Measurements from ENCODE around the gene BRD3. TPM values are rescaled to one million over a fixed set of nuclear protein-coding genes. Genes with fewer than 3 reads are reported as not detected.
A peak's percentile ranks its signal among the peaks of the same experiment; 100 is the strongest.
"Not testable (repeated sequence)": the region's sequence is repeated elsewhere in the genome, so short reads cannot be mapped to it uniquely, and the experiment has no call there.

Gene BRD3
- 35.7 TPM for polyA plus RNA-seq

GRCh38 chr9:134067904-134068743 lies at the start of gene BRD3:
TSS of gene BRD3 (minus strand) at chr9:134068026. CDS start at chr9:134053477, 14,549 bp downstream.
- peak within 1 kb of the TSS; percentile 88 to 96 (median 94) for H3K4me3 Mint-ChIP-seq
- H3K36me3 Mint-ChIP-seq = no peaks in the 10 kb centered on the region
- peaks cover 17 to 20% (median 18%) of the 10 kb centered on the region in 3 donors for H3K4me1 Mint-ChIP-seq
- peak within 1 kb of the TSS; percentile 93 to 94 (median 93) for H3K27ac Mint-ChIP-seq
- H3K9me3 Mint-ChIP-seq = no peaks in the 10 kb centered on the region
- peaks cover 5% of the 10 kb centered on the region for H3K27me3 Mint-ChIP-seq

DNA sequence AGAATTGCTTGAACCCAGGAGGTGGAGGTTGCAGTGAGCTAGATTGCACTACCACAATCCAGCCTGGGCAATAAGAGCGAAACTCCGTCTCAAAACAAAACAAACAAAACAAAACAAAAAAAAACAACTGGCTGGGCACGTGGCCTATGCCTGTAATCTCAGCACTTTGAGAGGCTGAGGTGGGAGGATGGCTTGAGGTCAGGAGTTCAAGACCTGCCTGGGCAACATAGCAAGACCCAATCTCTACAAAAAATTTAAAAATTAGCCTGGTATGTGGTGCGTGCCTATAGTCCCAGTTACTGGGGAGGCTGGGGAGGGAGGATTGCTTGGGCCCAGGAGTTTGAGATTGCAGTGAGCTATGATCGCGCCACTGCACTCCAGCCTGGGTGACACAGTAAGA lies 44.7 kb upstream of the BRD3 start:
- Mint-ChIP-seq H3K4me3 (no peak overlapping the region), H3K27me3 (peaks cover 10% of the 10 kb centered on the region), H3K36me3 (no peaks in the 10 kb centered on the region), H3K9me3 (peaks cover 0 to 2% (median 0%) of the 10 kb centered on the region in 3 donors), H3K4me1 (no peaks in the 10 kb centered on the region), H3K27ac (no peak overlapping the region)

GRCh38 chr9:134111064-134111463 lies 43.2 kb upstream of the BRD3 start:
- H3K27ac Mint-ChIP-seq = no peak overlapping the region
- peaks cover 10% of the 10 kb centered on the region for H3K27me3 Mint-ChIP-seq
- H3K36me3 Mint-ChIP-seq = no peaks in the 10 kb centered on the region
- H3K9me3 Mint-ChIP-seq = peaks cover 0 to 2% (median 0%) of the 10 kb centered on the region in 3 donors
- no peak overlapping the region for H3K4me3 Mint-ChIP-seq
- H3K4me1 Mint-ChIP-seq = no peaks in the 10 kb centered on the region

DNA sequence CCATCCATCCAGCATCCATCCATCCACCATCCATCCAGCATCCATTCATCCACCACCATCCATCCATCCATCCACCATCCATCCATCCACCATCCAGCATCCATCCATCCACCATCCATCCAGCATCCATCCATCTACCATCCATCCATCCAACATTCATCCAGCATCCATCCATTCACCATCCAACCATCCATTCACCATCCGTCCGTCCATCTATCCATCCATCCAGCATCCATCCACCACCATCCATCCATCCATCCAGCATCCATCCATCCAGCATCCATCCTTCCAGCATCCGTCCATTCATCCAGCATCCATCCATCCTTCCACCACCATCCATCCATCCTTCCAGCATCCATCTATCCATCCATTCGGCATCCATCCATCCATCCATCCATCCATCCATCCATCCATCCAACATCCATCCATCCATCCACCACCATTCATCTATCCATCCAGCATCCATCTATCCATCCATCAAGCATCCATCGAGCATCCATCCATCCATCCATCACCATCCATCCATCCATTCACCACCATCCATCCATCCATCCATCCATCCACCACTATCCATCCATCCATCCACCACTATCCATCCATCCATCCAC lies 35.7 kb upstream of the BRD3 start:
- H3K9me3 Mint-ChIP-seq = peaks cover 0 to 3% (median 0%) of the 10 kb centered on the region in 3 donors

GRCh38 chr9:134101623-134102149 lies 33.9 kb upstream of the BRD3 start:
- H3K36me3 Mint-ChIP-seq = no peaks in the 10 kb centered on the region
- no peak overlapping the region for H3K4me3 Mint-ChIP-seq
- H3K27ac Mint-ChIP-seq = no peak overlapping the region
- H3K27me3 Mint-ChIP-seq = peaks cover 10% of the 10 kb centered on the region
- peaks cover 0 to 3% (median 0%) of the 10 kb centered on the region in 3 donors for H3K9me3 Mint-ChIP-seq
- H3K4me1 Mint-ChIP-seq = peaks cover 0 to 5% (median 0%) of the 10 kb centered on the region in 3 donors

More for the DNA sequence above, 35.7 kb upstream of the BRD3 start:
- H3K4me1 Mint-ChIP-seq = peaks cover 0 to 5% (median 0%) of the 10 kb centered on the region in 3 donors
- no peaks in the 10 kb centered on the region for H3K36me3 Mint-ChIP-seq
- no peak overlapping the region for H3K27ac Mint-ChIP-seq
- H3K27me3 Mint-ChIP-seq = peaks cover 11% of the 10 kb centered on the region
- no peak overlapping the region for H3K4me3 Mint-ChIP-seq

GRCh38 chr9:134101133-134101532 lies 33.3 kb upstream of the BRD3 start:
- peaks cover 10% of the 10 kb centered on the region for H3K27me3 Mint-ChIP-seq
- H3K36me3 Mint-ChIP-seq, H3K9me3 Mint-ChIP-seq, H3K4me1 Mint-ChIP-seq, H3K27ac Mint-ChIP-seq: not testable (repeated sequence)
- peak overlapping the region in 1 of 4 donors; percentile 52 for H3K4me3 Mint-ChIP-seq

- Mint-ChIP-seq H3K27ac (no peak overlapping the region), H3K36me3 (no peaks in the 10 kb centered on the region), H3K4me1 (peaks cover 0 to 5% (median 0%) of the 10 kb centered on the region in 3 donors), H3K9me3 (peaks cover 0 to 3% (median 0%) of the 10 kb centered on the region in 3 donors), H3K4me3 (no peak overlapping the region), H3K27me3 (peaks cover 10% of the 10 kb centered on the region)
Measured at GRCh38 chr9:134100040-134100439, 32.2 kb upstream of the BRD3 start.

DNA sequence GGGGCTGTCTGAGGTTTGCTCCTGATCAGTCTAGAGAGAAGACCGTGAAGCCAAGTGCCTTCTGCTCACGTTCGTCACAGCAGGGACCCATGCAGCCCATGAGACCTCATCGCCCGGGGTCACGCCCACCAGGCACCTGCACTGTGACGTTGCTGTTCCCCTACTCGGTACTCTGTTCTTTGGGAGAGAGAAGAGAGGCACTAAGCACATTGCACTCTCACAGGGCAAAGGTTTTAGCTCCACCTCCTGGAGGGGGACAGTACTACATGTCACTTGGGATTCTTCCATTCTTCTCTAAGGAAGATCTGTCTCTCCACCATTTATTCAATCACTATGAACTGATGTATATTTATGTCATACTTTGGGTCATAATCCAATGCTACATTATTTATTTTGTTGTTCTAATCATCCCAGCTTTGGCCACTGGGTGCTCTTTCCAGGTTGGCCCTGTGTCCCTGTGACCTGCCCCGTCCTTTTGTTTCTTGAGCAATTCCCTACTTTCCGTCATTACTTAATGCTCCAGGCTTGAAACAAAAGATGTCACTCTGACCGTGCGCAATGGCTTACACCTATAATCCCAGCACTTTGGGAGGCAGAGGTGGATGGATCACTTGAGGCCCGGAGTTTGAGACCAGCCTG lies 31.4 kb upstream of the BRD3 start:
- Mint-ChIP-seq H3K4me3 (no peak overlapping the region), H3K27ac (no peak overlapping the region), H3K36me3 (no peaks in the 10 kb centered on the region), H3K27me3 (peaks cover 10% of the 10 kb centered on the region), H3K4me1 (peaks cover 0 to 5% (median 0%) of the 10 kb centered on the region in 3 donors), H3K9me3 (peaks cover 0 to 3% (median 0%) of the 10 kb centered on the region in 3 donors)

DNA sequence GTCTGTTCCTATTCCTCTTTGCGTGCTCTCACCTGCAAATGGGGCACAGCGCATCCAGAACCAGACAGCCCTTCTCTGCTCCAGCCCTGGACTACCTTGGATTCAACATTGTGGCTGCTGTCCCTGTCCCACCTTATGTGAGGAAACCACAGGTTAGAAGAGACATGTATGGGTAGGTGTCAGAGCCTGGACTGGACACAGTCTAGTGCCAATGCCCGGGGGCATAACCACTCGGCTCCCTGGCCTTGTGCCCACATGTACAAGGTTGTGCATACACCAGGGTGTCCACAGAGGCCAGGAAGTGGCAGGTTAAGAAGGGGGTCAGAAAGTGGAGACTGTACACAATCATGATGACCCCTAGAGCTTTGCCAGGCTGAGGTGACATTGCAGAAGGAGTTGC lies 22.1 kb upstream of the BRD3 start:
- no peak overlapping the region for H3K27ac Mint-ChIP-seq
- H3K4me3 Mint-ChIP-seq = no peak overlapping the region

DNA sequence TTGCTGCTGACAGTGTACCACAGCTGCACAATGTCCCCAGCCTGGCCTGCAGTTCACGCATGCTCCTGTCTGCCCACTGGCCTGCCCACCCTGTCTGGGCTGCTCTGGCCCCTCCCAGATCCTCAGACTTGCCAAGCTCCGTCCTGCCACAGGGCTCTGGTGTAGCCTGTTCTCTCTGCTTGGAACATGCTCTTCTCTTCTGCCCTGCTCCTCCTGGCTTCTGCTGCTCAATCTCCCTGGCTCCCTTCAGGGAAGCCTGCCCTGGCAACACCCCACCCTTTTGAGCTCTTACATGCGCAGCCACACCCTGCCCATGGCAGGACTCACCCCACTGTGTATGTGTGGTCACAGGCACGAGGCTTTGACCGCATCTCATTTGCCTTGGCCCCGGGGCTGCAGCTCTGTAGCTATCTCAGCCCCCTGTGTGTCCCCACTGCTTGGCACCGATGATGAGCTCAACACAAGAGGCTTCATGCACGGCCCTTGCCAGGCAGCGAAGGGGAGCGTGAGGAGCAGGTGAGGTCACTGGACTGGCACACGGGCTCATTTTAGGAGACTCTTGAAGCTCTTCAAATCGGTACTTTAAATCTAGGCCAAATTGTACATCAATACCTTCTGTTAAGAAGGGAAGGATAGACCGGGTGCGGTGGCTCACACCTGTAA lies 20.4 kb upstream of the BRD3 start:
- no peak overlapping the region for H3K4me3 Mint-ChIP-seq
- peaks cover 9% of the 10 kb centered on the region for H3K27me3 Mint-ChIP-seq
- no peaks in the 10 kb centered on the region for H3K4me1 Mint-ChIP-seq
- peaks cover 1% of the 10 kb centered on the region for H3K36me3 Mint-ChIP-seq
- no peak overlapping the region for H3K27ac Mint-ChIP-seq
- H3K9me3 Mint-ChIP-seq = peaks cover 0 to 2% (median 0%) of the 10 kb centered on the region in 3 donors

More for the DNA sequence above, 22.1 kb upstream of the BRD3 start:
- Mint-ChIP-seq H3K36me3 (no peaks in the 10 kb centered on the region), H3K4me1 (no peaks in the 10 kb centered on the region), H3K9me3 (peaks cover 0 to 2% (median 0%) of the 10 kb centered on the region in 3 donors), H3K27me3 (peaks cover 8% of the 10 kb centered on the region)

DNA sequence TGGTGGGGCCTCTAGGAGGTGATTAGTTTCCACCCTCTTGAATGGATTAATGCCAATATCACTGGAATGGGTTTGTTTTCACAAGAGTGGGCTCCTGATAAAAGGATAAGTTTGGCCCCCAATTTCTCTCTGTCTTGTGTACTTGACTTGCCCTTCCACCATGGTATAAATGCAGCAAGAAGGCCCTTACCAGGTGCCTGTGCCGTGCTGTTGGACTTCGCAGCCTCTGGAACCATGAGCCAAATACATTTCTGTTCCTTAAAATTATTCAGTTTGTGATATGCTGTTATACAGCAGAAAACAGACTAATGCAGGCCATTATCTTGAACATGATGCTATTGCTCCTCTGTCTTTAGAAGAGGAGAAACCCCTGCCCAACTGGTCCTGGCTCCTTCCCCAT lies 17.8 kb upstream of the BRD3 start:
- H3K9me3 Mint-ChIP-seq = peaks cover 0 to 5% (median 0%) of the 10 kb centered on the region in 3 donors
- H3K36me3 Mint-ChIP-seq = peaks cover 1% of the 10 kb centered on the region
- peaks cover 9% of the 10 kb centered on the region for H3K27me3 Mint-ChIP-seq
- no peaks in the 10 kb centered on the region for H3K4me1 Mint-ChIP-seq
- H3K27ac Mint-ChIP-seq = no peak overlapping the region
- H3K4me3 Mint-ChIP-seq = no peak overlapping the region

DNA sequence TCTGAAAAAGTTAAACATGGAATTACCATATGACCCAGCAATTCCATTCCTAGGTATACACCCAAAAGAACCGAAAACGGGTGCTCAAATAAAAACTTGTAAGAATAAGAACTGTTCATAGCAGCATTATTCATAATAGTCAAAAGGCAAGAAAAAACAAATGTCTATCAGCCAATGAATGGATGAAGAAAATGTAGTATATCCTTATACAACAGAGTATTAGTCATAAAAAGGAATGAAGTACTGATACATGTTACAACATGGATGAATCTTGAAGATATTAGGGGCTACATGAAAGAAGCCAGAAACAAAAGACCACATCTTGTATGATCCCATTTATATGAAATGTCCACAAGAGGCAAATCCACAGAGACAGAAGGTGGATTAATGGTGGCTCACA lies 15.6 kb upstream of the BRD3 start:
- H3K36me3 Mint-ChIP-seq = peaks cover 1% of the 10 kb centered on the region
- H3K27me3 Mint-ChIP-seq = peaks cover 11% of the 10 kb centered on the region

DNA sequence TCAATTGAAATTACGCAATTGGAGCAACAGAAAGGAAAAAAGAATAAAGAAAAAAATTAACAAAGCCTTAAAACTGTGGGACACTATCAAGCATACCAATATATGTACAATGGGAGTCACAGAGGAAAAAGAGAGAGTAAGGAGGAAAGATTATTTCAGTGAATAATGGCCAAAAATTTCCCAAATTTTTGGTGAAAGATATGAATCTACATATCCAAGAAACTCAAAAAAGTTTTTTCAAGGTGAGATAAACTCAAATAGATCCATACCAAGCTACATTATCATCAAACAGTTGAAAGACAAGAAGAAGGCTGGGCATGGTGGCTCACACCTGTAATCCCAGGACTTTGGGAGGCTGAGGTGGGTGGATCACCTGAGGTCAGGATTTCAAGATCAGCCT lies 8.8 kb upstream of the BRD3 start:
- Mint-ChIP-seq H3K4me1 (peaks cover 0 to 2% (median 0%) of the 10 kb centered on the region in 3 donors), H3K4me3 (no peak overlapping the region), H3K27me3 (peaks cover 5% of the 10 kb centered on the region), H3K9me3 (peaks cover 3 to 21% (median 11%) of the 10 kb centered on the region in 3 donors), H3K27ac (no peak overlapping the region), H3K36me3 (peaks cover 3% of the 10 kb centered on the region)

More for the DNA sequence above, 15.6 kb upstream of the BRD3 start:
- H3K9me3 Mint-ChIP-seq = peaks cover 3 to 11% (median 7%) of the 10 kb centered on the region in 3 donors
- H3K4me3 Mint-ChIP-seq = no peak overlapping the region
- H3K27ac Mint-ChIP-seq = no peak overlapping the region
- H3K4me1 Mint-ChIP-seq = peaks cover 0 to 2% (median 0%) of the 10 kb centered on the region in 3 donors

DNA sequence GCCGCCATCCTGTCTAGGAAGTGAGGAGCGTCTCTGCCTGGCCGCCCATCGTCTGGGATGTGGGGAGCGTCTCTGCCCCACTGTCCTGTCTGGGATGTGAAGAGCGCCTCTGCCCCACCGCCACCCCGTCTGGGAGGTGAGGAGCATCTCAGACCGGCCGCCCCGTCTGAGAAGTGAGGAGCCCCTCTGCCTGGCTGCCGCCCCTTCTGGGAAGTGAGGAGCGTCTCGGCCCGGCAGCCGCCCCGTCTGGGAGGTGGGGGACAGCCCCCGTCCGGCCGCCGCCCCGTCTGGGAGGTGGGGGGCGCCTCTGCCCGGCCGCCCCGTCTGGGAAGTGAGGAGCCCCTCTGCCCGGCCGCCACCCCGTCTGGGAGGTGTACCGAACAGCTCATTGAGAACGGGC lies 7.9 kb upstream of the BRD3 start:
- not testable (repeated sequence) for H3K27ac Mint-ChIP-seq, H3K27me3 Mint-ChIP-seq, H3K4me3 Mint-ChIP-seq, H3K4me1 Mint-ChIP-seq, H3K36me3 Mint-ChIP-seq
- H3K9me3 Mint-ChIP-seq = peaks cover 3 to 19% (median 11%) of the 10 kb centered on the region in 3 donors

Measured in IgD-negative memory B cell (primary cell).